ENCODE results near the gene LDHD.
A peak's percentile ranks its signal among the peaks of the same experiment; 100 is the strongest.

The LDHD gene

GRCh38 chr16:75108792-75109731 lies 7.5 kb downstream of the LDHD start:
- peak overlapping the region in 1 of 2 donors; percentile 1 for H3K4me3 ChIP-seq (ENCODE audit: low read depth in 1 of 2, low read length in 2 of 2)
- H3K4me1 ChIP-seq (ENCODE audit: control insufficient read depth in 1 of 2, insufficient read depth in 2 of 2, low read length in 2 of 2) = peaks cover 45 to 62% of the 10 kb centered on the region in 2 donors
- H3K9ac ChIP-seq (ENCODE audit: low read depth in 1 of 2, low read length in 2 of 2) = peak overlapping the region in 1 of 2 donors; percentile 45

GRCh38 chr16:75107505-75107904 lies 9.1 kb downstream of the LDHD start:
- H3K36me3 ChIP-seq (ENCODE audit: control insufficient read depth in 1 of 2, insufficient read depth in 2 of 2, low read length in 2 of 2) = peaks cover 0 to 11% of the 10 kb centered on the region in 2 donors
- peaks cover 40 to 52% of the 10 kb centered on the region in 2 donors for H3K4me1 ChIP-seq (ENCODE audit: control insufficient read depth in 1 of 2, insufficient read depth in 2 of 2, low read length in 2 of 2)
- H3K4me3 ChIP-seq (ENCODE audit: low read depth in 1 of 2, low read length in 2 of 2) = no peak overlapping the region
- no peaks in the 10 kb centered on the region for H3K9me3 ChIP-seq (ENCODE audit: control insufficient read depth in 1 of 2, low read length in 2 of 2)
- no peaks in the 10 kb centered on the region for H3K27me3 ChIP-seq (ENCODE audit: control insufficient read depth in 1 of 2, insufficient read depth in 2 of 2, low read length in 2 of 2)
- H3K9ac ChIP-seq (ENCODE audit: low read depth in 1 of 2, low read length in 2 of 2) = no peak overlapping the region
- no peak overlapping the region for H3K27ac ChIP-seq (ENCODE audit: low read depth, low read length)

More at GRCh38 chr16:75108792-75109731, 7.5 kb downstream of the LDHD start:
- H3K9me3 ChIP-seq (ENCODE audit: control insufficient read depth in 1 of 2, low read length in 2 of 2) = no peaks in the 10 kb centered on the region
- peak overlapping the region; percentile 68 for H3K27ac ChIP-seq (ENCODE audit: low read depth, low read length)
- peaks cover 0 to 11% of the 10 kb centered on the region in 2 donors for H3K36me3 ChIP-seq (ENCODE audit: control insufficient read depth in 1 of 2, insufficient read depth in 2 of 2, low read length in 2 of 2)
- no peaks in the 10 kb centered on the region for H3K27me3 ChIP-seq (ENCODE audit: control insufficient read depth in 1 of 2, insufficient read depth in 2 of 2, low read length in 2 of 2)

- Histone ChIP-seq H3K9ac (ENCODE audit: low read depth in 1 of 2, low read length in 2 of 2) (no peak overlapping the region), H3K27me3 (ENCODE audit: control insufficient read depth in 1 of 2, insufficient read depth in 2 of 2, low read length in 2 of 2) (no peaks in the 10 kb centered on the region), H3K27ac (ENCODE audit: low read depth, low read length) (no peak overlapping the region), H3K36me3 (ENCODE audit: control insufficient read depth in 1 of 2, insufficient read depth in 2 of 2, low read length in 2 of 2) (peaks cover 0 to 14% of the 10 kb centered on the region in 2 donors), H3K4me1 (ENCODE audit: control insufficient read depth in 1 of 2, insufficient read depth in 2 of 2, low read length in 2 of 2) (peaks cover 40 to 48% of the 10 kb centered on the region in 2 donors), H3K9me3 (ENCODE audit: control insufficient read depth in 1 of 2, low read length in 2 of 2) (no peaks in the 10 kb centered on the region), H3K4me3 (ENCODE audit: low read depth in 1 of 2, low read length in 2 of 2) (no peak overlapping the region)
Measured at GRCh38 chr16:75106351-75107274, 10.0 kb downstream of the LDHD start.

GRCh38 chr16:75105306-75106061 lies 11.1 kb downstream of the LDHD start:
- H3K4me1 ChIP-seq (ENCODE audit: control insufficient read depth in 1 of 2, insufficient read depth in 2 of 2, low read length in 2 of 2) = peaks cover 31 to 36% of the 10 kb centered on the region in 2 donors
- H3K9me3 ChIP-seq (ENCODE audit: control insufficient read depth in 1 of 2, low read length in 2 of 2) = no peaks in the 10 kb centered on the region
- H3K27me3 ChIP-seq (ENCODE audit: control insufficient read depth in 1 of 2, insufficient read depth in 2 of 2, low read length in 2 of 2) = no peaks in the 10 kb centered on the region
- H3K36me3 ChIP-seq (ENCODE audit: control insufficient read depth in 1 of 2, insufficient read depth in 2 of 2, low read length in 2 of 2) = peaks cover 0 to 14% of the 10 kb centered on the region in 2 donors
- no peak overlapping the region for H3K27ac ChIP-seq (ENCODE audit: low read depth, low read length)
- no peak overlapping the region for H3K4me3 ChIP-seq (ENCODE audit: low read depth in 1 of 2, low read length in 2 of 2)
- peak overlapping the region in 1 of 2 donors; percentile 25 for H3K9ac ChIP-seq (ENCODE audit: low read depth in 1 of 2, low read length in 2 of 2)

GRCh38 chr16:75104836-75105235 lies 11.7 kb downstream of the LDHD start:
- Histone ChIP-seq H3K9me3 (ENCODE audit: control insufficient read depth in 1 of 2, low read length in 2 of 2) (no peaks in the 10 kb centered on the region), H3K4me3 (ENCODE audit: low read depth in 1 of 2, low read length in 2 of 2) (no peak overlapping the region), H3K4me1 (ENCODE audit: control insufficient read depth in 1 of 2, insufficient read depth in 2 of 2, low read length in 2 of 2) (peaks cover 30 to 31% of the 10 kb centered on the region in 2 donors), H3K36me3 (ENCODE audit: control insufficient read depth in 1 of 2, insufficient read depth in 2 of 2, low read length in 2 of 2) (peaks cover 0 to 14% of the 10 kb centered on the region in 2 donors), H3K27me3 (ENCODE audit: control insufficient read depth in 1 of 2, insufficient read depth in 2 of 2, low read length in 2 of 2) (no peaks in the 10 kb centered on the region), H3K27ac (ENCODE audit: low read depth, low read length) (no peak overlapping the region), H3K9ac (ENCODE audit: low read depth in 1 of 2, low read length in 2 of 2) (no peak overlapping the region)

- no peak overlapping the region for H3K27ac ChIP-seq (ENCODE audit: low read depth, low read length)
- H3K4me1 ChIP-seq (ENCODE audit: control insufficient read depth in 1 of 2, insufficient read depth in 2 of 2, low read length in 2 of 2) = peaks cover 27 to 28% of the 10 kb centered on the region in 2 donors
- H3K4me3 ChIP-seq (ENCODE audit: low read depth in 1 of 2, low read length in 2 of 2) = no peak overlapping the region
- H3K9me3 ChIP-seq (ENCODE audit: control insufficient read depth in 1 of 2, low read length in 2 of 2) = no peaks in the 10 kb centered on the region
- H3K9ac ChIP-seq (ENCODE audit: low read depth in 1 of 2, low read length in 2 of 2) = no peak overlapping the region
- no peaks in the 10 kb centered on the region for H3K27me3 ChIP-seq (ENCODE audit: control insufficient read depth in 1 of 2, insufficient read depth in 2 of 2, low read length in 2 of 2)
- peaks cover 0 to 14% of the 10 kb centered on the region in 2 donors for H3K36me3 ChIP-seq (ENCODE audit: control insufficient read depth in 1 of 2, insufficient read depth in 2 of 2, low read length in 2 of 2)
Measured at GRCh38 chr16:75103994-75104393, 12.6 kb downstream of the LDHD start.

- Histone ChIP-seq H3K36me3 (ENCODE audit: control insufficient read depth in 1 of 2, insufficient read depth in 2 of 2, low read length in 2 of 2) (peaks cover 0 to 14% of the 10 kb centered on the region in 2 donors), H3K4me1 (ENCODE audit: control insufficient read depth in 1 of 2, insufficient read depth in 2 of 2, low read length in 2 of 2) (peaks cover 28 to 34% of the 10 kb centered on the region in 2 donors), H3K27me3 (ENCODE audit: control insufficient read depth in 1 of 2, insufficient read depth in 2 of 2, low read length in 2 of 2) (no peaks in the 10 kb centered on the region), H3K9ac (ENCODE audit: low read depth in 1 of 2, low read length in 2 of 2) (no peak overlapping the region), H3K27ac (ENCODE audit: low read depth, low read length) (no peak overlapping the region), H3K9me3 (ENCODE audit: control insufficient read depth in 1 of 2, low read length in 2 of 2) (no peaks in the 10 kb centered on the region), H3K4me3 (ENCODE audit: low read depth in 1 of 2, low read length in 2 of 2) (no peak overlapping the region)
Measured at GRCh38 chr16:75102595-75102994, 14.0 kb downstream of the LDHD start.

- Histone ChIP-seq H3K27ac (ENCODE audit: low read depth, low read length) (no peak overlapping the region), H3K4me1 (ENCODE audit: control insufficient read depth in 1 of 2, insufficient read depth in 2 of 2, low read length in 2 of 2) (peaks cover 30% of the 10 kb centered on the region in 2 donors), H3K9ac (ENCODE audit: low read depth in 1 of 2, low read length in 2 of 2) (no peak overlapping the region), H3K4me3 (ENCODE audit: low read depth in 1 of 2, low read length in 2 of 2) (no peak overlapping the region), H3K27me3 (ENCODE audit: control insufficient read depth in 1 of 2, insufficient read depth in 2 of 2, low read length in 2 of 2) (no peaks in the 10 kb centered on the region), H3K36me3 (ENCODE audit: control insufficient read depth in 1 of 2, insufficient read depth in 2 of 2, low read length in 2 of 2) (peaks cover 0 to 10% of the 10 kb centered on the region in 2 donors), H3K9me3 (ENCODE audit: control insufficient read depth in 1 of 2, low read length in 2 of 2) (no peaks in the 10 kb centered on the region)
Measured at GRCh38 chr16:75101635-75102034, 14.9 kb downstream of the LDHD start.

GRCh38 chr16:75100603-75100990 lies 16.0 kb downstream of the LDHD start:
- peaks cover 25 to 31% of the 10 kb centered on the region in 2 donors for H3K4me1 ChIP-seq (ENCODE audit: control insufficient read depth in 1 of 2, insufficient read depth in 2 of 2, low read length in 2 of 2)
- no peak overlapping the region for H3K4me3 ChIP-seq (ENCODE audit: low read depth in 1 of 2, low read length in 2 of 2)
- no peak overlapping the region for H3K27ac ChIP-seq (ENCODE audit: low read depth, low read length)
- no peaks in the 10 kb centered on the region for H3K9me3 ChIP-seq (ENCODE audit: control insufficient read depth in 1 of 2, low read length in 2 of 2)
- no peak overlapping the region for H3K9ac ChIP-seq (ENCODE audit: low read depth in 1 of 2, low read length in 2 of 2)
- H3K27me3 ChIP-seq (ENCODE audit: control insufficient read depth in 1 of 2, insufficient read depth in 2 of 2, low read length in 2 of 2) = no peaks in the 10 kb centered on the region
- H3K36me3 ChIP-seq (ENCODE audit: control insufficient read depth in 1 of 2, insufficient read depth in 2 of 2, low read length in 2 of 2) = peaks cover 0 to 3% of the 10 kb centered on the region in 2 donors
